Suprapubic skin (tissue), 4 donors: ENCODE data around the gene RASSF8. TPM values are rescaled to one million over a fixed set of nuclear protein-coding genes. Genes with fewer than 3 reads are reported as not detected.

Source experiments
- DNase-seq, 2 donors: peaks; one replicate each; pipeline ENCODE4 v3.0.0-alpha.2; 2019; ENCODE audit warnings: low spot score in 2 of 2
- H3K27ac ChIP-seq: fragments of 200-600 bp; sonication (generic); one replicate; pipeline ENCODE4 v1.5.1; 2019
- H3K27me3 ChIP-seq: fragments of 200-600 bp; sonication (generic); one replicate; pipeline ENCODE4 v1.5.1; 2019
- H3K36me3 ChIP-seq: fragments of 200-600 bp; sonication (generic); one replicate; pipeline ENCODE4 v1.5.1; 2019
- H3K4me1 ChIP-seq: fragments of 200-600 bp; sonication (generic); one replicate; pipeline ENCODE4 v1.5.1; 2019
- H3K4me3 ChIP-seq: fragments of 200-600 bp; sonication (generic); one replicate; pipeline ENCODE4 v1.5.1; 2019; ENCODE audit warnings: mild to moderate bottlenecking
- H3K9me3 ChIP-seq: fragments of 200-600 bp; sonication (generic); one replicate; pipeline ENCODE4 v1.5.1; 2019
- CTCF ChIP-seq, 2 donors: fragments of 200-600 bp in 1 of 2; fragments of 450-650 bp in 1 of 2; sonication (generic) in 1 of 2; IDR thresholded peaks; one replicate each; pipeline ENCODE4 v1.5.1; 2016 to 2019; ENCODE audit warnings: antibody characterized with exemption in 2 of 2, mild to moderate bottlenecking in 1 of 2, moderate library complexity in 1 of 2
- EP300 ChIP-seq: sonication (generic); formaldehyde crosslinking; IDR thresholded peaks from one replicate; pipeline ENCODE4 v1.6.1; 2017; ENCODE audit warnings: antibody characterized with exemption
- POLR2A ChIP-seq, 2 donors: fragments of 450-650 bp; IDR thresholded peaks; one replicate each; pipeline ENCODE4 v1.6.1; 2017; ENCODE audit warnings: antibody characterized with exemption in 2 of 2, mild to moderate bottlenecking in 2 of 2, moderate library complexity in 2 of 2
- POLR2AphosphoS5 ChIP-seq, 3 donors: sonication (generic); formaldehyde crosslinking; IDR thresholded peaks; one replicate each; pipeline ENCODE4 v1.6.1; 2017; ENCODE audit warnings: antibody characterized with exemption in 3 of 3
- WGBS: methylation state at CpG from one replicate; pipeline ENCODE4 v1.1.5; 2018; 5-methylcytosine and 5-hydroxymethylcytosine counted together
- total RNA-seq, 4 donors: library from RNA; depleted of rRNA; stranded (reverse); fragments of >200 nt; gene quantifications; one replicate each; pipeline ENCODE4 v1.1.0, GENCODE V29; 2016

The RASSF8 gene
- total RNA-seq, 4 donors from 2014 or later: 5.4 to 14.2 (median 6.1) TPM

GRCh38 chr12:25938581-25938980 is 19.9 kb upstream of the RASSF8 start:
- TF ChIP-seq POLR2AphosphoS5 (IDR thresholded peaks at IDR 0.05) (no peak), EP300 (no peak), CTCF (IDR thresholded peaks at IDR 0.05) (no peak), POLR2A (IDR thresholded peaks at IDR 0.05) (no peak)
- H3K27me3 ChIP-seq: no peaks in the 10 kb centered on the region
- no peak overlapping the region for H3K27ac ChIP-seq
- WGBS: 43% methylated on average over 1 of the region's 1 CpG
- H3K9me3 ChIP-seq: no peaks in the 10 kb centered on the region
- DNase-seq: no peak
- no peak overlapping the region for H3K4me3 ChIP-seq
- H3K36me3 ChIP-seq: no peaks in the 10 kb centered on the region
- no peaks in the 10 kb centered on the region for H3K4me1 ChIP-seq

- Histone ChIP-seq H3K27ac (no peak overlapping the region), H3K4me1 (no peaks in the 10 kb centered on the region), H3K27me3 (no peaks in the 10 kb centered on the region), H3K4me3 (no peak overlapping the region), H3K9me3 (no peaks in the 10 kb centered on the region), H3K36me3 (no peaks in the 10 kb centered on the region)
- TF ChIP-seq CTCF (IDR thresholded peaks at IDR 0.05): no peak
- no peak for TF ChIP-seq EP300
- TF ChIP-seq POLR2A (IDR thresholded peaks at IDR 0.05): no peak
- no peak for TF ChIP-seq POLR2AphosphoS5 (IDR thresholded peaks at IDR 0.05)
- 95% methylated on average over 2 of the region's 2 CpGs for WGBS
- DNase-seq: no peak
Measured at GRCh38 chr12:25939606-25940005, 18.9 kb upstream of the RASSF8 start.

GRCh38 chr12:25940886-25941285 is 17.6 kb upstream of the RASSF8 start:
- no peaks in the 10 kb centered on the region for H3K9me3 ChIP-seq
- DNase-seq: no peak
- no peak overlapping the region for H3K4me3 ChIP-seq
- WGBS: 71% methylated on average over 1 of the region's 1 CpG
- no peaks in the 10 kb centered on the region for H3K4me1 ChIP-seq
- H3K27ac ChIP-seq: no peak overlapping the region
- no peaks in the 10 kb centered on the region for H3K36me3 ChIP-seq
- no peaks in the 10 kb centered on the region for H3K27me3 ChIP-seq
- TF ChIP-seq EP300: no peak
- no peak for TF ChIP-seq POLR2AphosphoS5 (IDR thresholded peaks at IDR 0.05)

- no peak overlapping the region for H3K27ac ChIP-seq
- H3K9me3 ChIP-seq: no peaks in the 10 kb centered on the region
- no peaks in the 10 kb centered on the region for H3K27me3 ChIP-seq
- no peaks in the 10 kb centered on the region for H3K36me3 ChIP-seq
- TF ChIP-seq CTCF (IDR thresholded peaks at IDR 0.05) (no peak), EP300 (no peak), POLR2AphosphoS5 (IDR thresholded peaks at IDR 0.05) (no peak), POLR2A (IDR thresholded peaks at IDR 0.05) (no peak)
- no peaks in the 10 kb centered on the region for H3K4me1 ChIP-seq
- 92% methylated on average over 2 of the region's 2 CpGs for WGBS
- DNase-seq: no peak
- H3K4me3 ChIP-seq: no peak overlapping the region
Measured at GRCh38 chr12:25942709-25943108, 15.8 kb upstream of the RASSF8 start.

GRCh38 chr12:25943940-25944339 is 14.5 kb upstream of the RASSF8 start:
- H3K4me1 ChIP-seq: no peaks in the 10 kb centered on the region
- H3K9me3 ChIP-seq: no peaks in the 10 kb centered on the region
- TF ChIP-seq EP300: no peak
- TF ChIP-seq CTCF (IDR thresholded peaks at IDR 0.05): no peak
- no peak for TF ChIP-seq POLR2A (IDR thresholded peaks at IDR 0.05)
- TF ChIP-seq POLR2AphosphoS5 (IDR thresholded peaks at IDR 0.05): no peak
- H3K36me3 ChIP-seq: no peaks in the 10 kb centered on the region
- H3K4me3 ChIP-seq: no peak overlapping the region
- DNase-seq: no peak
- no peaks in the 10 kb centered on the region for H3K27me3 ChIP-seq
- no peak overlapping the region for H3K27ac ChIP-seq

GRCh38 chr12:25949343-25949742 is 9.1 kb upstream of the RASSF8 start:
- 95% methylated on average over 4 of the region's 4 CpGs for WGBS
- TF ChIP-seq POLR2AphosphoS5 (IDR thresholded peaks at IDR 0.05) (no peak), POLR2A (IDR thresholded peaks at IDR 0.05) (no peak), CTCF (IDR thresholded peaks at IDR 0.05) (no peak), EP300 (no peak)
- DNase-seq: no peak
- Histone ChIP-seq H3K4me1 (no peaks in the 10 kb centered on the region), H3K27me3 (no peaks in the 10 kb centered on the region), H3K4me3 (no peak overlapping the region), H3K36me3 (no peaks in the 10 kb centered on the region), H3K27ac (no peak overlapping the region), H3K9me3 (no peaks in the 10 kb centered on the region)
